CD4-positive, alpha-beta T cell (primary cell): ENCODE results near the gene WFDC8. TPM values are rescaled to one million over a fixed set of nuclear protein-coding genes. Genes with fewer than 3 reads are reported as not detected.

ENCODE experiments used
- ATAC-seq: fragments of 200-7000 bp; cut with Tn5 transposase; one replicate; pipeline ENCODE4 v1.10.0; 2022; ENCODE audit warnings: mild to moderate bottlenecking; ENCODE audit not compliant: poor library complexity
- CTCF ChIA-PET: fragments of 350-600 bp; sonication (Branson Sonifier 250); formaldehyde crosslinking; loops from one replicate; lab custom pipeline; 2021; ENCODE audit warnings: antibody characterized with exemption, inconsistent platforms; lab: Charles Lee
- POLR2A ChIA-PET: fragments of 350-600 bp; sonication (Branson Sonifier 250); formaldehyde crosslinking; loops from one replicate; lab custom pipeline; 2021; ENCODE audit warnings: antibody characterized with exemption, inconsistent platforms; lab: Charles Lee
- DNase-seq, 14 experiments: peaks; one replicate each; pipeline ENCODE4 v3.0.0-alpha.2; 2013 to 2020; ENCODE audit warnings: mixed read lengths in 2 of 14
- H3K27ac ChIP-seq, 2 donors: one replicate each; pipeline versions ENCODE4 v1.5.1 to v1.7.0; 2013; ENCODE audit warnings: low read length in 2 of 2, low read depth in 1 of 2, mild to moderate bottlenecking in 1 of 2
- H3K27me3 ChIP-seq, 2 experiments: 1 replicate in 1 of 2; 2 replicates in 1 of 2; pipeline versions ENCODE4 v1.6.1 to v1.7.0; 2013; ENCODE audit warnings: low read length in 2 of 2, control low read depth in 1 of 2, mild to moderate bottlenecking in 1 of 2, moderate library complexity in 1 of 2; ENCODE audit not compliant: insufficient read depth in 2 of 2, control insufficient read depth in 1 of 2
- H3K36me3 ChIP-seq: one replicate; pipeline ENCODE4 v1.6.1; 2013; ENCODE audit warnings: low read length, control low read depth; ENCODE audit not compliant: insufficient read depth
- H3K4me1 ChIP-seq: one replicate; pipeline ENCODE4 v1.6.1; 2013; ENCODE audit warnings: low read length, control low read depth; ENCODE audit not compliant: insufficient read depth
- H3K4me3 ChIP-seq: one replicate; pipeline ENCODE4 v1.5.1; 2013; ENCODE audit warnings: mild to moderate bottlenecking, low read length, moderate library complexity
- H3K9me3 ChIP-seq, 2 experiments: 1 replicate in 1 of 2; 2 replicates in 1 of 2; pipeline versions ENCODE4 v1.6.1 to v1.7.0; 2013; ENCODE audit warnings: low read length in 2 of 2, mild to moderate bottlenecking in 2 of 2, control low read depth in 1 of 2, moderate library complexity in 1 of 2; ENCODE audit not compliant: control insufficient read depth in 1 of 2, insufficient read depth in 1 of 2
- H3K27ac Mint-ChIP-seq: one replicate; pipeline ENCODE4 v1.8.0; 2020; ENCODE audit warnings: mixed read lengths
- H3K27me3 Mint-ChIP-seq: one replicate; pipeline ENCODE4 v1.8.0; 2021; ENCODE audit warnings: mixed read lengths
- H3K36me3 Mint-ChIP-seq: one replicate; pipeline ENCODE4 v1.8.0; 2021; ENCODE audit warnings: low read depth, mixed read lengths
- H3K4me1 Mint-ChIP-seq: one replicate; pipeline ENCODE4 v1.8.0; 2021; ENCODE audit warnings: low read depth, mixed read lengths
- H3K4me3 Mint-ChIP-seq: one replicate; pipeline ENCODE4 v1.8.0; 2020; ENCODE audit warnings: mild to moderate bottlenecking, mixed read lengths
- H3K9me3 Mint-ChIP-seq: one replicate; pipeline ENCODE4 v1.8.0; 2020; ENCODE audit warnings: mixed read lengths
- CTCF ChIP-seq: fragments of 200-600 bp; IDR thresholded peaks from one replicate; pipeline ENCODE4 v1.8.0; 2022; ENCODE audit warnings: antibody characterized with exemption, mild to moderate bottlenecking
- intact Hi-C, 2 experiments: fragments of 100-400 bp; cut with DNase I in 1 of 2; cut with micrococcal nuclease in 1 of 2; formaldehyde crosslinking; loops; one replicate each; pipeline versions ENCODE4 v1.15.1 to v1.9.0; 2023 to 2025; cut with DNase I, micrococcal nuclease
- total RNA-seq, 174 experiments: library from RNA in 2 of 174; stranded (reverse) in 2 of 174; gene quantifications; one replicate each; pipeline ENCODE4 v1.2.3 and lab custom pipeline; 2021 to 2026

Gene WFDC8
- total RNA-seq, 2 experiments from 2014 or later = not detected

DNA sequence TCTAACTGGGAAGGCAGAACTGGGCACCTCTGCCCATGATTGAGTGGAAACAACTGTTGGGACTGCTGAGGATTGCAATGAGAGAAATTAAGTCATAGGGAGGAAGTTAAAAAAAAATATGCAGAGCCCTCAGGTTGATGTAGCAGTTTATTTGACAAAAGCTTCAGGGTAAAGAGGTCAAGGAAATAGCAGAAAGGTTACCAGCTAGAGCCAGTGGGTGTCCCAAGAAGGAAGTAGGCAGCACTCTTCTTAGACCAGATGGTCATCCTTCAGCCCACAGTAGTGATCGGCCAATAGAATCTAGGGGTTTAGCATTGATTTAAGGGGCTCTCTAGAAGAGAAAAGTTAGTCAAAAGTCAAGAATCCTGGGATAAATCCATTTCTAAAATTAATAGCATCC, 28.7 kb upstream of the WFDC8 start:
- no peak overlapping the region for H3K27ac Mint-ChIP-seq
- no peak overlapping the region for H3K4me3 ChIP-seq
- ATAC-seq = no peak
- no peak overlapping the region for H3K27ac ChIP-seq
- no peaks in the 10 kb centered on the region for H3K36me3 ChIP-seq
- TF ChIP-seq CTCF = no peak
- H3K4me3 Mint-ChIP-seq = no peak overlapping the region
- DNase-seq = no peak
- H3K9me3 ChIP-seq = peaks cover 8 to 12% of the 10 kb centered on the region in 2 experiments
- H3K4me1 ChIP-seq = no peaks in the 10 kb centered on the region
- intact Hi-C loops = no loop called here
- peaks cover 46% of the 10 kb centered on the region for H3K27me3 Mint-ChIP-seq
- CTCF ChIA-PET = no interaction called here
- H3K36me3 Mint-ChIP-seq = no peaks in the 10 kb centered on the region
- no peaks in the 10 kb centered on the region for H3K27me3 ChIP-seq
- H3K9me3 Mint-ChIP-seq = peaks cover 5% of the 10 kb centered on the region
- H3K4me1 Mint-ChIP-seq = peaks cover 6% of the 10 kb centered on the region
- POLR2A ChIA-PET = no interaction called here

GRCh38 chr20:45595235-45595634, 16.2 kb upstream of the WFDC8 start:
- no peak overlapping the region for H3K27ac Mint-ChIP-seq
- TF ChIP-seq CTCF = no peak
- Histone ChIP-seq H3K9me3 (no peaks in the 10 kb centered on the region), H3K36me3 (no peaks in the 10 kb centered on the region), H3K4me1 (no peaks in the 10 kb centered on the region), H3K27me3 (peaks cover 8 to 23% of the 10 kb centered on the region in 2 experiments), H3K27ac (no peak overlapping the region), H3K4me3 (no peak overlapping the region)
- no peaks in the 10 kb centered on the region for H3K36me3 Mint-ChIP-seq
- H3K27me3 Mint-ChIP-seq = peaks cover 62% of the 10 kb centered on the region
- intact Hi-C loops = no loop called here
- ChIA-PET POLR2A (no interaction called here), CTCF (no interaction called here)
- DNase-seq (no peak), ATAC-seq (no peak)
- H3K4me3 Mint-ChIP-seq = no peak overlapping the region
- no peaks in the 10 kb centered on the region for H3K4me1 Mint-ChIP-seq
- no peaks in the 10 kb centered on the region for H3K9me3 Mint-ChIP-seq

- DNase-seq = no peak
- Histone ChIP-seq H3K4me3 (no peak overlapping the region), H3K4me1 (no peaks in the 10 kb centered on the region), H3K36me3 (no peaks in the 10 kb centered on the region), H3K9me3 (no peaks in the 10 kb centered on the region), H3K27me3 (peaks cover 7 to 20% of the 10 kb centered on the region in 2 experiments), H3K27ac (no peak overlapping the region)
- no peak for TF ChIP-seq CTCF
- Mint-ChIP-seq H3K9me3 (no peaks in the 10 kb centered on the region), H3K27me3 (peaks cover 57% of the 10 kb centered on the region), H3K36me3 (no peaks in the 10 kb centered on the region), H3K27ac (no peak overlapping the region), H3K4me1 (no peaks in the 10 kb centered on the region), H3K4me3 (no peak overlapping the region)
- intact Hi-C loops = loop anchor here in 1 of 2 experiments (2.0 kb wide), 1 partner anchor 177 kb away; no protein-coding TSS in a partner anchor
- ChIA-PET CTCF (no interaction called here), POLR2A (no interaction called here)
- ATAC-seq = no peak
Observed at GRCh38 chr20:45593498-45593897, 14.4 kb upstream of the WFDC8 start.
